ENCODE measurements around the gene MMP23B. TPM values are rescaled to one million over a fixed set of nuclear protein-coding genes. Genes with fewer than 3 reads are reported as not detected.

The MMP23B gene
- total and polyA plus RNA-seq, 10 of the 15 experiments (the other 5 are each of a cell fraction or from before 2014, with no cell fraction given), result 0.25 to 0.76 (median 0.34) TPM; not detected in 4

DNA sequence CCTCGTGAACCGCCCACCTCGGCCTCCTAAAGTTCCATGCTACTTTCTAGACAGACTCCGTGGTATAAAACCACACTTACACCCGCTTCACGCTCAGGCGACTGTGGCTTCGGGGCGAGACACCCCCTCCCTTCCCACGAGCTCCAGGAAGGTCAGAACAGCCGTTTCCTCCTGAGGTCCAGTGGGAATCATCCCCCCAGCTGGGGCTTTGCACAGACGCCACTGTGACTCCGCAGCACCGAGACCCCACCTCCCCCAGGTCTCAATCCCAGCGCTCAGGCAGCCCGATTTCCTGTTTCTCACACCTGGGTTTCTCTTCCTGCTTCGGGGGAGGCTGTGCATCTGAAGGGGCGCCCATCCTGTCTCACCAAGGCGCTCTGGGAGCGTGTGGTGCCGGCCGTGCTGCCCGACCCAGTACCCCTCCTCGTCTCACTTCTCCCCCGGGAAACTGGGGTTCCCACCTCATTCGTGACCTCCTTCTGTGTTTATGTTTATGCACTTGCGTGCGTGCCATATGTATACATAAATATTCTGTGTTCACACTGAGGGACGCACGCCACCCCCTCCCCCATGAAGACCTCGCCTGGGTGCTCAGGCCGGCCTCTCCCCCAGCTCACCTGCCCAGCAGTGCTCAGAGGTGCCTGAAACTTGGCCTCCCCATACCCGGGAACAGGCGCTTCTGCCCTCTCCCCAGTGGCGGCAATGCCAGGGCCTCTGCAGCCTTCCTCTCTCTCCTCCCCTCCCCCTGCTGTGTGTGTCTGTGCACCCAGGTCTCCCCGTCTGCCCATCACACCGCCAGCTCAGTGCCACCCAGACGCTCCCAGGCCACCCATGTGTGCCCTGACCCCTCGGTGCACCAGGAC is 46.0 kb downstream of the MMP23B start (continued):
- TF ChIP-seq HCFC1 (IDR thresholded peaks at IDR 0.05; ENCODE audit: low read length) (0 out of 2 replicates have a peak, but pooled peaks have one; percentile 8), FOXM1 (IDR thresholded peaks at IDR 0.05; ENCODE audit: low read depth, low read length) (peak; percentile 53), BRCA1 (IDR thresholded peaks at IDR 0.05; ENCODE audit: low read depth, low read length) (no peak), ZBTB40 (IDR thresholded peaks at IDR 0.05; ENCODE audit: borderline replicate concordance) (no peak), IRF3 (IDR thresholded peaks at IDR 0.05) (no peak), CHD1 (IDR thresholded peaks at IDR 0.05; ENCODE audit: low read depth, low read length) (no peak), TCF3 (IDR thresholded peaks at IDR 0.05; ENCODE audit: borderline replicate concordance, insufficient read depth, low read depth, low read length) (peak; percentile 64), RCOR1 (conservative IDR thresholded peaks at IDR 0.05; ENCODE audit: low read depth, low read length) (no peak), BACH1 (IDR thresholded peaks at IDR 0.05; ENCODE audit: borderline replicate concordance) (no peak; the same call in 1 of the 2 replicates), SPI1 (IDR thresholded peaks at IDR 0.05; ENCODE audit: borderline replicate concordance, insufficient read depth, low read depth, low read length) (peak; percentile 78), CBX3 (IDR thresholded peaks at IDR 0.05; ENCODE audit: borderline replicate concordance, low read depth) (no peak), RUNX3 (IDR thresholded peaks at IDR 0.05; ENCODE audit: low read length) (peak; percentile 90), POLR2A (IDR thresholded peaks at IDR 0.05; ENCODE audit: low read depth, low read length) (peak; percentile 63), SMAD1 (IDR thresholded peaks at IDR 0.05; ENCODE audit: low read depth, partially characterized antibody) (no peak), SMAD5 (IDR thresholded peaks at IDR 0.05; ENCODE audit: low read depth) (no peak), MXI1 (IDR thresholded peaks at IDR 0.05; ENCODE audit: low read depth, low read length) (peak; percentile 52; the same call in 1 of the 2 replicates), ZNF217 (IDR thresholded peaks at IDR 0.05) (peak; percentile 71; the same call in 1 of the 2 replicates)
- TF ChIP-seq, protein P1, sequence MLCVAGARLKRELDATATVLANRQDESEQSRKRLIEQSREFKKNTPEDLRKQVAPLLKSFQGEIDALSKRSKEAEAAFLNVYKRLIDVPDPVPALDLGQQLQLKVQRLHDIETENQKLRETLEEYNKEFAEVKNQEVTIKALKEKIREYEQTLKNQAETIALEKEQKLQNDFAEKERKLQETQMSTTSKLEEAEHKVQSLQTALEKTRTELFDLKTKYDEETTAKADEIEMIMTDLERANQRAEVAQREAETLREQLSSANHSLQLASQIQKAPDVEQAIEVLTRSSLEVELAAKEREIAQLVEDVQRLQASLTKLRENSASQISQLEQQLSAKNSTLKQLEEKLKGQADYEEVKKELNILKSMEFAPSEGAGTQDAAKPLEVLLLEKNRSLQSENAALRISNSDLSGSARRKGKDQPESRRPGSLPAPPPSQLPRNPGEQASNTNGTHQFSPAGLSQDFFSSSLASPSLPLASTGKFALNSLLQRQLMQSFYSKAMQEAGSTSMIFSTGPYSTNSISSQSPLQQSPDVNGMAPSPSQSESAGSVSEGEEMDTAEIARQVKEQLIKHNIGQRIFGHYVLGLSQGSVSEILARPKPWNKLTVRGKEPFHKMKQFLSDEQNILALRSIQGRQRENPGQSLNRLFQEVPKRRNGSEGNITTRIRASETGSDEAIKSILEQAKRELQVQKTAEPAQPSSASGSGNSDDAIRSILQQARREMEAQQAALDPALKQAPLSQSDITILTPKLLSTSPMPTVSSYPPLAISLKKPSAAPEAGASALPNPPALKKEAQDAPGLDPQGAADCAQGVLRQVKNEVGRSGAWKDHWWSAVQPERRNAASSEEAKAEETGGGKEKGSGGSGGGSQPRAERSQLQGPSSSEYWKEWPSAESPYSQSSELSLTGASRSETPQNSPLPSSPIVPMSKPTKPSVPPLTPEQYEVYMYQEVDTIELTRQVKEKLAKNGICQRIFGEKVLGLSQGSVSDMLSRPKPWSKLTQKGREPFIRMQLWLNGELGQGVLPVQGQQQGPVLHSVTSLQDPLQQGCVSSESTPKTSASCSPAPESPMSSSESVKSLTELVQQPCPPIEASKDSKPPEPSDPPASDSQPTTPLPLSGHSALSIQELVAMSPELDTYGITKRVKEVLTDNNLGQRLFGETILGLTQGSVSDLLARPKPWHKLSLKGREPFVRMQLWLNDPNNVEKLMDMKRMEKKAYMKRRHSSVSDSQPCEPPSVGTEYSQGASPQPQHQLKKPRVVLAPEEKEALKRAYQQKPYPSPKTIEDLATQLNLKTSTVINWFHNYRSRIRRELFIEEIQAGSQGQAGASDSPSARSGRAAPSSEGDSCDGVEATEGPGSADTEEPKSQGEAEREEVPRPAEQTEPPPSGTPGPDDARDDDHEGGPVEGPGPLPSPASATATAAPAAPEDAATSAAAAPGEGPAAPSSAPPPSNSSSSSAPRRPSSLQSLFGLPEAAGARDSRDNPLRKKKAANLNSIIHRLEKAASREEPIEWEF (IDR thresholded peaks at IDR 0.05; ENCODE audit: insufficient replicate concordance, low read depth, low read length), result peak; percentile 61

Measured in GM12878 (cell line).